ENCODE data around the gene CDH23. TPM values are rescaled to one million over a fixed set of nuclear protein-coding genes. Genes with fewer than 3 reads are reported as not detected.

CDH23 gene
- total and polyA plus RNA-seq, 2 donors (not counting 1 experiment from before 2014, with no cell fraction given): 0.37 to 0.89 TPM

DNA sequence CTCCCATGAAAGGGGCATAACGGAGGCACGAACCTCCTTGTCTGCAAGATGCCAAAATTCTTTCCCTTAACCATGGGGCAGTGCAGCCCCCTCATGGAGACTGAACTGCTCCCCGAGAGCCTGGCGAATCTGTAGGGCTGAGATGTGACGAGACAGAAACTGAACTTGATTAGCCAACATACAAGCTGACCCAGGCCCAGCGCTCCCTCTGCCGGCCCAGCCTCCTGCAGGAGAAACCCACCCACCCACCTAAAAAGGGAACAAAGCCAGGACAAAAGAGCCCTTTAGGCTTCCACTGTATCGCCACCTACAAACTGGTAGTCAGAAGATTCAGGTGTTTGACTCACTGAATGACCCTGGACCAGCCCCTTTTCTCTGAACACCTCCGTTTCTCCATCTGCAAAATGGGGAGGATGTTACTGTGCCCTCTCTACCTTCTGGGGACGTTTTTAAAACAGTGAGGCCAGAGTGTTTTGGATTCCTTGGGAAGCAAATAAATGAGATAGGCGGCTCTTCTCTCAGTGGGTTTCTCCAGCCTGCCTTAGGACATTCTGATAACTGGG lies 264.4 kb downstream of the CDH23 start:
- Mint-ChIP-seq H3K9me3 (ENCODE audit: insufficient read depth) (no peaks in the 10 kb centered on the region), H3K27ac (no peak overlapping the region), H3K27me3 (no peaks in the 10 kb centered on the region), H3K4me1 (peaks cover 2% of the 10 kb centered on the region), H3K4me3 (no peak overlapping the region)
- ATAC-seq (ENCODE audit: low read depth): no peak
- intact Hi-C loops (cut with micrococcal nuclease): no loop called here
- CTCF ChIA-PET: interaction anchor here (1.3 to 1.8 kb wide), 2 partner anchors 36 to 47 kb away, joined by 3 to 6 read pairs; no protein-coding TSS in a partner anchor
- Histone ChIP-seq H3K4me2 (replicated peaks; ENCODE audit: low read depth, low read length, poor library complexity, severe bottlenecking) (no peak overlapping the region), H3K27me3 (replicated peaks in 1 of 4; ENCODE audit: control extremely low read depth in 1 of 4, control insufficient read depth in 3 of 4, insufficient read depth in 4 of 4, low read length in 3 of 4) (no peaks in the 10 kb centered on the region), H2AFZ (ENCODE audit: insufficient read depth, low read depth, low read length, poor library complexity, severe bottlenecking) (no peak overlapping the region), H4K20me1 (ENCODE audit: control insufficient read depth, insufficient read depth, low read length, poor library complexity, severe bottlenecking) (no peaks in the 10 kb centered on the region), H3K79me2 (ENCODE audit: control insufficient read depth, insufficient read depth, low read length) (no peaks in the 10 kb centered on the region), H3K27ac (ENCODE audit: low read length in 2 of 2) (no peak overlapping the region), H3K4me1 (ENCODE audit: control insufficient read depth in 2 of 2, insufficient read depth in 2 of 2, low read length in 2 of 2) (peaks cover 0 to 4% of the 10 kb centered on the region in 2 donors), H3K9ac (ENCODE audit: low read length) (no peak overlapping the region), H3K36me3 (replicated peaks in 1 of 2; ENCODE audit: control extremely low read depth in 1 of 2, control insufficient read depth in 1 of 2, extremely low read depth in 1 of 2, insufficient read depth in 2 of 2, low read length in 1 of 2) (no peaks in the 10 kb centered on the region), H3K9me3 (ENCODE audit: control extremely low read depth in 1 of 3, control insufficient read depth in 2 of 3, insufficient read depth in 1 of 3, low read length in 2 of 3) (peaks cover 0 to 11% (median 10%) of the 10 kb centered on the region in 3 donors), H3K4me3 (ENCODE audit: control extremely low read depth in 1 of 5, extremely low read depth in 1 of 5, insufficient read depth in 1 of 5, low read depth in 2 of 5, low read length in 4 of 5) (no peak overlapping the region)
- DNase-seq: no peak
- POLR2A ChIA-PET: no interaction called here
- 83% methylated on average over 9 of the region's 11 CpGs for WGBS (ENCODE audit: insufficient coverage)
- TF ChIP-seq, protein P1, sequence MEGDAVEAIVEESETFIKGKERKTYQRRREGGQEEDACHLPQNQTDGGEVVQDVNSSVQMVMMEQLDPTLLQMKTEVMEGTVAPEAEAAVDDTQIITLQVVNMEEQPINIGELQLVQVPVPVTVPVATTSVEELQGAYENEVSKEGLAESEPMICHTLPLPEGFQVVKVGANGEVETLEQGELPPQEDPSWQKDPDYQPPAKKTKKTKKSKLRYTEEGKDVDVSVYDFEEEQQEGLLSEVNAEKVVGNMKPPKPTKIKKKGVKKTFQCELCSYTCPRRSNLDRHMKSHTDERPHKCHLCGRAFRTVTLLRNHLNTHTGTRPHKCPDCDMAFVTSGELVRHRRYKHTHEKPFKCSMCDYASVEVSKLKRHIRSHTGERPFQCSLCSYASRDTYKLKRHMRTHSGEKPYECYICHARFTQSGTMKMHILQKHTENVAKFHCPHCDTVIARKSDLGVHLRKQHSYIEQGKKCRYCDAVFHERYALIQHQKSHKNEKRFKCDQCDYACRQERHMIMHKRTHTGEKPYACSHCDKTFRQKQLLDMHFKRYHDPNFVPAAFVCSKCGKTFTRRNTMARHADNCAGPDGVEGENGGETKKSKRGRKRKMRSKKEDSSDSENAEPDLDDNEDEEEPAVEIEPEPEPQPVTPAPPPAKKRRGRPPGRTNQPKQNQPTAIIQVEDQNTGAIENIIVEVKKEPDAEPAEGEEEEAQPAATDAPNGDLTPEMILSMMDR (IDR thresholded peaks at IDR 0.05): no peak
- no peak for TF ChIP-seq EZH2 (IDR thresholded peaks at IDR 0.05; ENCODE audit: borderline replicate concordance, insufficient read depth, low read depth, low read length, poor library complexity, severe bottlenecking)

- Histone ChIP-seq H3K4me3 (ENCODE audit: control extremely low read depth in 1 of 5, extremely low read depth in 1 of 5, insufficient read depth in 1 of 5, low read depth in 2 of 5, low read length in 4 of 5) (no peak overlapping the region), H3K27me3 (replicated peaks in 1 of 4; ENCODE audit: control extremely low read depth in 1 of 4, control insufficient read depth in 3 of 4, insufficient read depth in 4 of 4, low read length in 3 of 4) (no peaks in the 10 kb centered on the region), H3K79me2 (ENCODE audit: control insufficient read depth, insufficient read depth, low read length) (no peaks in the 10 kb centered on the region), H3K4me1 (ENCODE audit: control insufficient read depth in 2 of 2, insufficient read depth in 2 of 2, low read length in 2 of 2) (peaks cover 4 to 10% of the 10 kb centered on the region in 2 donors), H3K4me2 (replicated peaks; ENCODE audit: low read depth, low read length, poor library complexity, severe bottlenecking) (no peak overlapping the region), H4K20me1 (ENCODE audit: control insufficient read depth, insufficient read depth, low read length, poor library complexity, severe bottlenecking) (no peaks in the 10 kb centered on the region), H3K27ac (ENCODE audit: low read length in 2 of 2) (no peak overlapping the region), H3K9me3 (ENCODE audit: control extremely low read depth in 1 of 3, control insufficient read depth in 2 of 3, insufficient read depth in 1 of 3, low read length in 2 of 3) (peaks cover 0 to 11% (median 10%) of the 10 kb centered on the region in 3 donors), H3K36me3 (replicated peaks in 1 of 2; ENCODE audit: control extremely low read depth in 1 of 2, control insufficient read depth in 1 of 2, extremely low read depth in 1 of 2, insufficient read depth in 2 of 2, low read length in 1 of 2) (no peaks in the 10 kb centered on the region), H2AFZ (ENCODE audit: insufficient read depth, low read depth, low read length, poor library complexity, severe bottlenecking) (no peak overlapping the region), H3K9ac (ENCODE audit: low read length) (no peak overlapping the region)
- POLR2A ChIA-PET: no interaction called here
- no peak for ATAC-seq (ENCODE audit: low read depth)
- 89% methylated on average over 13 of the region's 28 CpGs for WGBS (ENCODE audit: insufficient coverage)
- intact Hi-C loops (cut with micrococcal nuclease): no loop called here
- no peak overlapping the region for H3K4me3 Mint-ChIP-seq
- DNase-seq: no peak
- H3K4me1 Mint-ChIP-seq: peaks cover 9% of the 10 kb centered on the region
- H3K27ac Mint-ChIP-seq: no peak overlapping the region
- H3K9me3 Mint-ChIP-seq (ENCODE audit: insufficient read depth): no peaks in the 10 kb centered on the region
- no peaks in the 10 kb centered on the region for H3K27me3 Mint-ChIP-seq
- CTCF ChIA-PET: interaction anchor here (1.8 to 3.2 kb wide), 2 partner anchors 44 to 151 kb away, joined by 4 to 32 read pairs; no protein-coding TSS in a partner anchor
- no peak for TF ChIP-seq EZH2 (IDR thresholded peaks at IDR 0.05; ENCODE audit: borderline replicate concordance, insufficient read depth, low read depth, low read length, poor library complexity, severe bottlenecking)
- TF ChIP-seq, protein P1 (IDR thresholded peaks at IDR 0.05): no peak
Observed at GRCh38 chr10:71661779-71662336, 265.1 kb downstream of the CDH23 start.
